HG03025 (cell line): ENCODE data around the gene KIF16B.
"Not testable (repeated sequence)": the region's sequence is repeated elsewhere in the genome, so short reads cannot be mapped to it uniquely, and the experiment has no call there.

Experiments used
- ATAC-seq: cut with Tn5 transposase; IDR thresholded peaks from one replicate; pipeline ENCODE4 v1.9.1; 2021; ENCODE audit warnings: mild to moderate bottlenecking, moderate library complexity; ENCODE audit not compliant: unreplicated experiment, low FRiP score

KIF16B gene

GRCh38 chr20:16573001-16573965 is at the start of gene KIF16B:
TSS of gene KIF16B (minus strand) at chr20:16573448. CDS start at chr20:16573275, 173 bp downstream.
- ATAC-seq, result peak; percentile 79

GRCh38 chr20:16622501-16622900 is 49.3 kb upstream of the KIF16B start:
- ATAC-seq, result no peak

GRCh38 chr20:16621435-16622141 is 48.3 kb upstream of the KIF16B start:
- ATAC-seq, result no peak

- ATAC-seq, result no peak
Measured at GRCh38 chr20:16620961-16621360, 47.7 kb upstream of the KIF16B start.

GRCh38 chr20:16619953-16620352 is 46.7 kb upstream of the KIF16B start:
- no peak for ATAC-seq

- no peak for ATAC-seq
Measured at GRCh38 chr20:16617056-16617455, 43.8 kb upstream of the KIF16B start.

GRCh38 chr20:16616317-16616716 is 43.1 kb upstream of the KIF16B start:
- no peak for ATAC-seq

- ATAC-seq, result no peak
Measured at GRCh38 chr20:16615199-16615598, 42.0 kb upstream of the KIF16B start.

GRCh38 chr20:16613954-16614353 is 40.7 kb upstream of the KIF16B start:
- ATAC-seq, result no peak

- no peak for ATAC-seq
Measured at GRCh38 chr20:16612706-16613105, 39.5 kb upstream of the KIF16B start.

GRCh38 chr20:16611817-16612216 is 38.6 kb upstream of the KIF16B start:
- no peak for ATAC-seq

GRCh38 chr20:16609066-16609465 is 35.8 kb upstream of the KIF16B start:
- ATAC-seq, result no peak

- ATAC-seq, result no peak
Measured at GRCh38 chr20:16608277-16608650, 35.0 kb upstream of the KIF16B start.

- no peak for ATAC-seq
Measured at GRCh38 chr20:16607364-16608276, 34.4 kb upstream of the KIF16B start.

GRCh38 chr20:16606468-16607070 is 33.3 kb upstream of the KIF16B start:
- no peak for ATAC-seq

- ATAC-seq, result no peak
Measured at GRCh38 chr20:16601047-16601446, 27.8 kb upstream of the KIF16B start.

- ATAC-seq, result no peak
Measured at GRCh38 chr20:16599257-16599656, 26.0 kb upstream of the KIF16B start.

GRCh38 chr20:16596991-16597390 is 23.7 kb upstream of the KIF16B start:
- no peak for ATAC-seq

- ATAC-seq, result not testable (repeated sequence)
Measured at GRCh38 chr20:16596404-16596803, 23.2 kb upstream of the KIF16B start.

GRCh38 chr20:16595376-16595775 is 22.1 kb upstream of the KIF16B start:
- no peak for ATAC-seq
